K562 (cell line): ENCODE results near the gene SP4. TPM values are rescaled to one million over a fixed set of nuclear protein-coding genes. Genes with fewer than 3 reads are reported as not detected.

ENCODE experiments used
- ATAC-seq: fragments of 200-7000 bp; cut with Tn5 transposase; 3 replicates; pipeline ENCODE4 v1.9.1; 2020; ENCODE audit warnings: moderate library complexity
- Bru-seq: library from RNA; stranded (reverse); fragments of 400-500 nt; gene quantifications from one replicate; lab custom pipeline; 2021; lab: Mats Ljungman, UMichigan
- BruChase-seq, 2 experiments: library from RNA; stranded (reverse); fragments of 400-500 nt; gene quantifications; one replicate each; lab custom pipeline; 2021; lab: Mats Ljungman, UMichigan
- BruUV-seq: library from RNA; stranded (reverse); fragments of 400-500 nt; replicated peaks from 2 replicates; lab custom pipeline; 2021; lab: Mats Ljungman, UMichigan
- CTCF ChIA-PET: fragments of 300-600 bp; formaldehyde crosslinking; extraction: SDS; loops from one replicate; lab custom pipeline; 2021; ENCODE audit warnings: low intra/inter-chr PET ratio; lab: Yijun Ruan, JAX
- POLR2A ChIA-PET: fragments of 300-600, 350-650 bp; sonication (Branson Sonifier 250); formaldehyde crosslinking; extraction: SDS; loops from one replicate; lab custom pipeline; 2021; ENCODE audit warnings: antibody characterized with exemption, inconsistent platforms; lab: Yijun Ruan, JAX
- DNase-seq, 4 experiments: peaks; one replicate each; pipeline versions ENCODE4 v3.0.0 to v3.0.0-alpha.2; 2011 to 2018; ENCODE audit warnings: low spot score in 3 of 4, mixed read lengths in 3 of 4; ENCODE audit errors: extremely low read depth in 1 of 4
- FAIRE-seq: peaks from 2 replicates; lab custom pipeline; 2011; peaks lifted over from hg19 to GRCh38; lab: Jason Lieb, UNC
- H2AFZ ChIP-seq: 2 replicates; pipeline ENCODE4 v1.6.0; 2011; ENCODE audit warnings: low read depth, low read length, control low read depth, inconsistent platforms
- H3K27ac ChIP-seq: fragments of 200-600 bp; 3 replicates; pipeline ENCODE4 v1.8.0; 2011; ENCODE audit warnings: low read depth, mild to moderate bottlenecking, control low read depth, inconsistent platforms, low read length, moderate library complexity, mixed read lengths; ENCODE audit errors: extremely low read depth
- H3K27me3 ChIP-seq, 2 experiments: fragments of 300-600 bp in 1 of 2; 2 replicates in 1 of 2; 3 replicates in 1 of 2; pipeline versions ENCODE4 v1.6.0 to v1.8.0; 2011; ENCODE audit warnings: inconsistent platforms in 2 of 2, low read length in 2 of 2, mild to moderate bottlenecking in 1 of 2, mixed read lengths in 1 of 2, moderate library complexity in 1 of 2; ENCODE audit not compliant: control insufficient read depth in 2 of 2, insufficient read depth in 2 of 2
- H3K36me3 ChIP-seq: fragments of 300-600 bp; 3 replicates; pipeline ENCODE4 v1.8.0; 2011; ENCODE audit warnings: mild to moderate bottlenecking, low read length, inconsistent platforms; ENCODE audit not compliant: control insufficient read depth, insufficient read depth
- H3K4me1 ChIP-seq, 2 experiments: fragments of 200-600 bp in 1 of 2; replicated peaks in 1 of 2; 2 replicates in 1 of 2; 3 replicates in 1 of 2; pipeline versions ENCODE4 v1.5.1 to v1.8.0; 2011; ENCODE audit warnings: inconsistent platforms in 2 of 2, low read length in 2 of 2, mild to moderate bottlenecking in 1 of 2, mixed read lengths in 1 of 2, moderate library complexity in 1 of 2; ENCODE audit not compliant: control insufficient read depth in 2 of 2, insufficient read depth in 2 of 2
- H3K4me2 ChIP-seq: 2 replicates; pipeline ENCODE4 v1.6.1; 2011; ENCODE audit warnings: low read length, control low read depth, inconsistent platforms, mixed read lengths; ENCODE audit not compliant: insufficient read depth
- H3K4me3 ChIP-seq: fragments of 200-600 bp; sonication (generic), shearing (Covaris generic); 2 replicates; pipeline ENCODE4 v1.5.1; 2016; ENCODE audit warnings: control low read depth, inconsistent platforms
- H3K79me2 ChIP-seq: fragments of 200-600 bp; 3 replicates; pipeline ENCODE4 v1.8.0; 2011; ENCODE audit warnings: low read length, inconsistent platforms; ENCODE audit not compliant: control insufficient read depth, insufficient read depth
- H3K9ac ChIP-seq, 2 experiments: 2 replicates each; pipeline versions ENCODE4 v1.6.0 to v1.6.1; 2011; ENCODE audit warnings: low read depth in 2 of 2, low read length in 2 of 2, control low read depth in 1 of 2, inconsistent platforms in 1 of 2, mild to moderate bottlenecking in 1 of 2, mixed read lengths in 1 of 2; ENCODE audit not compliant: insufficient read depth in 1 of 2
- H3K9me1 ChIP-seq: one replicate; pipeline ENCODE4 v1.6.0; 2011; ENCODE audit warnings: inconsistent platforms, mild to moderate bottlenecking, low read length, moderate library complexity; ENCODE audit not compliant: control insufficient read depth, insufficient read depth
- H3K9me3 ChIP-seq: replicated peaks from 2 replicates; pipeline ENCODE4 v1.5.1; 2011; ENCODE audit warnings: low read depth, low read length, inconsistent platforms; ENCODE audit not compliant: control insufficient read depth, insufficient read depth
- H4K20me1 ChIP-seq: replicated peaks from 2 replicates; pipeline ENCODE4 v1.6.1; 2011; ENCODE audit warnings: low read length, inconsistent platforms, mixed read lengths; ENCODE audit not compliant: control insufficient read depth, insufficient read depth
- EP400 ChIP-seq: fragments of 450-650 bp; IDR thresholded peaks from 2 replicates; pipeline ENCODE4 v1.6.1; 2017; ENCODE audit warnings: antibody characterized with exemption, mild to moderate bottlenecking, moderate library complexity
- FOXJ2 ChIP-seq: fragments of 200-800 bp; sonication (Bioruptor generic); IDR thresholded peaks from 2 replicates; pipeline ENCODE4 v1.6.1; 2016; ENCODE audit warnings: missing genetic modification characterization, missing compliant biosample characterization
- GTF2A2 ChIP-seq: IDR thresholded peaks from 2 replicates; pipeline ENCODE4 v1.6.1; 2016; ENCODE audit warnings: mild to moderate bottlenecking, missing genetic modification characterization, missing compliant biosample characterization
- MED1 ChIP-seq: sonication (generic); formaldehyde crosslinking; IDR thresholded peaks from 2 replicates; pipeline ENCODE4 v1.8.1; 2023; ENCODE audit warnings: missing genetic modification reagents, borderline replicate concordance
- NCOA1 ChIP-seq: fragments of 450-650 bp; IDR thresholded peaks from 2 replicates; pipeline ENCODE4 v1.6.1; 2016; ENCODE audit warnings: low read depth
- WGBS: fragments of 100-300 bp; shearing (Covaris generic); methylation state at CpG from one replicate; pipeline ENCODE4 v1.1.6; 2016; ENCODE audit warnings: low coverage, mixed read lengths; ENCODE audit not compliant: insufficient coverage; ENCODE audit errors: missing lambda C conversion rate; 5-methylcytosine and 5-hydroxymethylcytosine counted together
- in situ Hi-C: fragments of 300-500 bp; cut with MboI; formaldehyde crosslinking; loops from 4 replicates; pipeline ENCODE4 v1.15.0; 2018; ENCODE audit warnings: inconsistent platforms, mixed read lengths
- intact Hi-C: fragments of 100-400 bp; cut with micrococcal nuclease; formaldehyde crosslinking; loops from 2 replicates; pipeline ENCODE4 v1.14.2; 2022
- long read RNA-seq, 3 experiments: library from polyadenylated mRNA in 2 of 3; library from RNA in 1 of 3; unstranded in 2 of 3; stranded (forward) in 1 of 3; transcript quantifications; one replicate each; pipeline ENCODE4 v2.0.0, GENCODE V29; 2019 to 2022
- polyA minus RNA-seq, 3 experiments: library from RNA; depleted of rRNA, polyadenylated mRNA; stranded (reverse); fragments of >200 nt; gene quantifications; 2 replicates each; pipeline ENCODE4 v1.2.3, GENCODE V29; 2011
- polyA plus RNA-seq, 8 experiments: library from polyadenylated mRNA; depleted of rRNA in 4 of 8; stranded (reverse) in 5 of 8; unstranded in 3 of 8; fragments of >200 nt; fragmentation: Nextera tagmentation in 2 of 8; fragmentation: Illumina TruSeq in 1 of 8; extraction: Ambion mirVana in 2 of 8; extraction: Trizol in 1 of 8; gene quantifications; 2 replicates each; pipeline versions ENCODE4 v1.2.1 to v1.2.3, GENCODE V29; 2011 to 2014; ENCODE audit warnings: inconsistent platforms in 1 of 8, missing spikeins in 1 of 8
- total RNA-seq, 7 experiments: library from RNA; depleted of rRNA in 6 of 7; stranded (reverse); fragments of >200 nt in 6 of 7; fragmentation: Illumina TruSeq in 2 of 7; extraction: Trizol in 2 of 7; gene quantifications; 2 replicates each; pipeline versions ENCODE4 v1.2.1 to v1.2.3, GENCODE V29; 2011 to 2021; ENCODE audit warnings: low replicate concordance in 1 of 7
- TF ChIP-seq, protein P1 (sequence below): fragments of 450-650 bp; IDR thresholded peaks from 2 replicates; pipeline ENCODE4 v1.7.1; 2018; ENCODE audit warnings: mild to moderate bottlenecking, low read depth; ENCODE audit not compliant: partially characterized antibody
- TF ChIP-seq, protein P2 (sequence below): fragments of 250-450 bp; sonication (Bioruptor Pico); IDR thresholded peaks from 2 replicates; pipeline ENCODE4 v1.5.0; 2021
- TF ChIP-seq, protein P3 (sequence below): IDR thresholded peaks from 2 replicates; pipeline ENCODE4 v1.6.1; 2012; ENCODE audit warnings: low read depth, low read length, improper control_type of control experiment, borderline replicate concordance

SP4 gene
- 15.9 and 25.2 TPM in 2 replicates for total RNA-seq (2011; cell fraction: chromatin; rRNA removed; ENCODE audit: low replicate concordance)
- 10.7 and 10.8 TPM in 2 replicates for total RNA-seq (2011; cell fraction: nucleolus; rRNA removed)
- 12.7 and 13.3 TPM in 2 replicates for total RNA-seq (2011; cell fraction: nucleoplasm; rRNA removed)
- total RNA-seq (2014; rRNA removed) (3.5 and 4.8 TPM in 2 replicates), total RNA-seq (2014; rRNA removed; fragmentation: Illumina TruSeq; extraction: Trizol) (9.2 and 9.4 TPM in 2 replicates), total RNA-seq (2015; rRNA removed; fragmentation: Illumina TruSeq; extraction: Trizol) (6.4 and 8.3 TPM in 2 replicates), total RNA-seq (2021) (4.9 and 5.8 TPM in 2 replicates), polyA plus RNA-seq (2011; rRNA removed) (5.7 and 7.4 TPM in 2 replicates), polyA plus RNA-seq (2014; fragmentation: Illumina TruSeq; extraction: Trizol) (3.9 and 4.5 TPM in 2 replicates), polyA plus RNA-seq (2014; fragmentation: Nextera tagmentation; extraction: Ambion mirVana) (1 to 10 TPM; 2.5 to 3.4 TPM), polyA plus RNA-seq (2014; rRNA removed) (2.4 TPM in 2 replicates), polyA minus RNA-seq (2011; rRNA and poly(A)+ RNA removed) (23.3 and 25.3 TPM in 2 replicates), Bru-seq, nascent RNA (percentile 63 among the genes with signal in this experiment), BruChase-seq, experiment 1, labeled RNA remaining after a 2-hour chase (percentile 64 among the genes with signal in this experiment), BruChase-seq, experiment 2, labeled RNA remaining after a 6-hour chase (percentile 60 among the genes with signal in this experiment)
- 3.4 and 3.7 TPM in 2 replicates for polyA plus RNA-seq (2011; cell fraction: cytosol; rRNA removed)
- polyA plus RNA-seq (2011; cell fraction: nucleus; rRNA removed) = 3.8 and 4.7 TPM in 2 replicates
- polyA plus RNA-seq (2012) = 2.1 and 2.2 TPM in 2 replicates
- 5.4 and 9.9 TPM in 2 replicates for polyA minus RNA-seq (2011; cell fraction: cytosol; rRNA and poly(A)+ RNA removed)
- 16.8 and 26.8 TPM in 2 replicates for polyA minus RNA-seq (2011; cell fraction: nucleus; rRNA and poly(A)+ RNA removed)
- long read RNA-seq, experiment 1, full-length matches to known transcripts = 4 of 24 reads
- long read RNA-seq, experiment 1, partial matches to known transcripts = 16 of 24 reads
- long read RNA-seq, experiment 1, other reads (novel, unspliced or antisense) = 4 of 24 reads
- long read RNA-seq, experiment 2, partial matches to known transcripts = 0 of 1 reads
- long read RNA-seq, experiment 2, other reads (novel, unspliced or antisense) = 1 of 1 reads
- long read RNA-seq, experiment 3 = 0 reads

DNA sequence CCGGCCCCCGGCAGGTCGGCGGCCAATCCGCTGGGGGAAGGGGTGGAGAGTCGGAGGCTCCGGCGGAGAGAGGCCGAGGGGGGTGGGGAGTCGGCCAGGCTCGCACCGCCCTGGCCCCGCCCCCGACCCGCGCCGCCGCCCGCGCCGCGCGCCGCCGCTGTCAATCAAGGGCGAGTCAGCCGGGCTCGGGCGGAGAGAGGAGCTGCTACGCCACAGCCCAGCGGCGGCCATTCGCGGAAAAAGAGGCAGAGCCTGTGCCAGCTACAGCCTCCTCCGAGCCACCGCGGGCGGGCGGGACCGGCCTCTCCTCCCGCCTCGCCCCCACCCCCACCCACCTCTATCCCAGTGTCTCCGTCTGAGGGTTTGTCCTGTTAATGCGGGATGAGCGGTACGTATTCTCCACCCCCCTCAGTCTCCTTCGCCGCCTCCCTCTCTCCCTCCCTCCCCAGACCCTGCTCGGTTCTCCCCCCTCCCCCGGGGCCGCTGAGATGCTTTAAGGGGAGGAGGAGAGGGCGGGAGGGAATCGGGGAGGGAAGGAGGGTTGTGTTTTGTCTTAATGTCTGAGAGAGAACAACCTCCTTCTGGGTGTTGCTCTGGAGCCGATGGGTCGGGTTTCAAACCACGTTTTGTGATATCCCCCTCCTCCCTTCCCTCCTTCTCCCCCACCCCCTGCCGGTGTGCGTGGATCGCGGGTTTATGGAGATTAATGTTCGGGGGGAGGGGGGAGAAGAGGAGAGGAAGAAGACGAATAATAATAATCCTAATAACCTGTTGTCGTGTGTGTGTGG lies at the start of gene SP4:
Gene SP4, plus strand, starts transcription at position 213 of the 788 bp plus-strand sequence. Its CDS starts 169 bp downstream, at position 382.
- DNase-seq (peak; percentile 91 to 95 (median 94)), FAIRE-seq (peak; percentile 74)
- intact Hi-C loops = loop anchor here (5.0 kb wide), 1 partner anchor 76 kb away; no protein-coding TSS in a partner anchor
- TF ChIP-seq, protein P1, sequence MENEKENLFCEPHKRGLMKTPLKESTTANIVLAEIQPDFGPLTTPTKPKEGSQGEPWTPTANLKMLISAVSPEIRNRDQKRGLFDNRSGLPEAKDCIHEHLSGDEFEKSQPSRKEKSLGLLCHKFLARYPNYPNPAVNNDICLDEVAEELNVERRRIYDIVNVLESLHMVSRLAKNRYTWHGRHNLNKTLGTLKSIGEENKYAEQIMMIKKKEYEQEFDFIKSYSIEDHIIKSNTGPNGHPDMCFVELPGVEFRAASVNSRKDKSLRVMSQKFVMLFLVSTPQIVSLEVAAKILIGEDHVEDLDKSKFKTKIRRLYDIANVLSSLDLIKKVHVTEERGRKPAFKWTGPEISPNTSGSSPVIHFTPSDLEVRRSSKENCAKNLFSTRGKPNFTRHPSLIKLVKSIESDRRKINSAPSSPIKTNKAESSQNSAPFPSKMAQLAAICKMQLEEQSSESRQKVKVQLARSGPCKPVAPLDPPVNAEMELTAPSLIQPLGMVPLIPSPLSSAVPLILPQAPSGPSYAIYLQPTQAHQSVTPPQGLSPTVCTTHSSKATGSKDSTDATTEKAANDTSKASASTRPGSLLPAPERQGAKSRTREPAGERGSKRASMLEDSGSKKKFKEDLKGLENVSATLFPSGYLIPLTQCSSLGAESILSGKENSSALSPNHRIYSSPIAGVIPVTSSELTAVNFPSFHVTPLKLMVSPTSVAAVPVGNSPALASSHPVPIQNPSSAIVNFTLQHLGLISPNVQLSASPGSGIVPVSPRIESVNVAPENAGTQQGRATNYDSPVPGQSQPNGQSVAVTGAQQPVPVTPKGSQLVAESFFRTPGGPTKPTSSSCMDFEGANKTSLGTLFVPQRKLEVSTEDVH = no peak
- TF ChIP-seq FOXJ2 (tag) = no peak
- no peak for TF ChIP-seq MED1 (CRISPR knock-in tag)
- TF ChIP-seq, protein P2, sequence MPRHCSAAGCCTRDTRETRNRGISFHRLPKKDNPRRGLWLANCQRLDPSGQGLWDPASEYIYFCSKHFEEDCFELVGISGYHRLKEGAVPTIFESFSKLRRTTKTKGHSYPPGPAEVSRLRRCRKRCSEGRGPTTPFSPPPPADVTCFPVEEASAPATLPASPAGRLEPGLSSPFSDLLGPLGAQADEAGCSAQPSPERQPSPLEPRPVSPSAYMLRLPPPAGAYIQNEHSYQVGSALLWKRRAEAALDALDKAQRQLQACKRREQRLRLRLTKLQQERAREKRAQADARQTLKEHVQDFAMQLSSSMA (CRISPR knock-in tag) = no peak
- peak; percentile 52; the same call in 1 of the 2 replicates for TF ChIP-seq EP400
- TF ChIP-seq NCOA1 = no peak
- TF ChIP-seq, protein P3, sequence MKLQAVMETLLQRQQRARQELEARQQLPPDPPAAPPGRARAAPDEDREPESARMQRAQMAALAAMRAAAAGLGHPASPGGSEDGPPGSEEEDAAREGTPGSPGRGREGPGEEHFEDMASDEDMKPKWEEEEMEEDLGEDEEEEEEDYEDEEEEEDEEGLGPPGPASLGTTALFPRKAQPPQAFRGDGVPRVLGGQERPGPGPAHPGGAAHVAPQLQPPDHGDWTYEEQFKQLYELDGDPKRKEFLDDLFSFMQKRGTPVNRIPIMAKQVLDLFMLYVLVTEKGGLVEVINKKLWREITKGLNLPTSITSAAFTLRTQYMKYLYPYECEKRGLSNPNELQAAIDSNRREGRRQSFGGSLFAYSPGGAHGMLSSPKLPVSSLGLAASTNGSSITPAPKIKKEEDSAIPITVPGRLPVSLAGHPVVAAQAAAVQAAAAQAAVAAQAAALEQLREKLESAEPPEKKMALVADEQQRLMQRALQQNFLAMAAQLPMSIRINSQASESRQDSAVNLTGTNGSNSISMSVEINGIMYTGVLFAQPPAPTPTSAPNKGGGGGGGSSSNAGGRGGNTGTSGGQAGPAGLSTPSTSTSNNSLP = 0 out of 2 replicates have a peak, but pooled peaks have one; percentile 17
- TF ChIP-seq GTF2A2 (tag) = no peak

More for the DNA sequence above, at the start of gene SP4:
- Histone ChIP-seq H4K20me1 (no peaks in the 10 kb centered on the region), H3K4me1 (peaks cover 22 to 31% of the 10 kb centered on the region in 2 experiments), H3K9me3 (no peaks in the 10 kb centered on the region), H3K27me3 (no peaks in the 10 kb centered on the region), H2AFZ (peak within 1 kb of the TSS; percentile 98), H3K79me2 (peaks cover 21% of the 10 kb centered on the region; the same call in 2 of the 3 replicates), H3K4me2 (peak within 1 kb of the TSS; percentile 98), H3K4me3 (peak within 1 kb of the TSS; percentile 87), H3K9ac (peak within 1 kb of the TSS; percentile 89 to 95), H3K9me1 (no peaks in the 10 kb centered on the region), H3K36me3 (no peaks in the 10 kb centered on the region; the same call in 2 of the 3 replicates), H3K27ac (peak within 1 kb of the TSS; percentile 99)
- peak; percentile 83 for ATAC-seq
- ChIA-PET CTCF (no interaction called here), POLR2A (interaction anchor here (0.5 to 1.0 kb wide), 4 partner anchors 9 to 348 kb away, joined by 3 to 5 read pairs (median 4); no protein-coding TSS in a partner anchor)
- 0% methylated on average over 2 of the region's 63 CpGs for WGBS
- in situ Hi-C loops = no loop called here
- no TSS peak for BruUV-seq
